ENCODE data around the gene CYP2U1.

- TF ChIP-seq ZNF655 (CRISPR knock-in tag; IDR thresholded peaks at IDR 0.05), result no peak
- TF ChIP-seq ZBTB7A (IDR thresholded peaks at IDR 0.05; ENCODE audit: borderline replicate concordance, control insufficient read depth, low read depth, low read length), result no peak
- no peak for TF ChIP-seq ZNF121 (CRISPR knock-in tag; conservative IDR thresholded peaks at IDR 0.05)
- TF ChIP-seq FOS (IDR thresholded peaks at IDR 0.05; ENCODE audit: extremely low read depth, insufficient read length), result no peak
- TF ChIP-seq ZBTB33 (CRISPR knock-in tag; IDR thresholded peaks at IDR 0.05), result no peak
- TF ChIP-seq CHCHD3 (CRISPR knock-in tag; IDR thresholded peaks at IDR 0.05), result no peak
- no peak for TF ChIP-seq EGR1 (conservative IDR thresholded peaks at IDR 0.05)
- TF ChIP-seq CTCF (IDR thresholded peaks at IDR 0.05 in 2 of 3, conservative IDR thresholded peaks at IDR 0.05 in 1 of 3; ENCODE audit: insufficient read depth in 2 of 3, low read depth in 1 of 3, low read length in 3 of 3), result no peak
- TF ChIP-seq CEBPB (tag; IDR thresholded peaks at IDR 0.05), result no peak
- no peak for TF ChIP-seq HOMEZ (CRISPR knock-in tag; IDR thresholded peaks at IDR 0.05)
- TF ChIP-seq CGGBP1 (CRISPR knock-in tag; IDR thresholded peaks at IDR 0.05), result no peak
- no peak for TF ChIP-seq SMARCA5 (IDR thresholded peaks at IDR 0.05)
- TF ChIP-seq MAZ (CRISPR knock-in tag; conservative IDR thresholded peaks at IDR 0.05 in 1 of 2, IDR thresholded peaks at IDR 0.05 in 1 of 2), result no peak
- no peak for TF ChIP-seq ZNF146 (CRISPR knock-in tag; IDR thresholded peaks at IDR 0.05; ENCODE audit: unreplicated experiment)
Measured at GRCh38 chr4:107888237-107888636, 43.1 kb upstream of the CYP2U1 start.
